ENCODE results near the gene RCN2. TPM values are rescaled to one million over a fixed set of nuclear protein-coding genes. Genes with fewer than 3 reads are reported as not detected.

RCN2 gene
- total RNA-seq, 2 experiments from 2014 or later = 21.8 to 21.9 TPM

- DNase-seq (peak; percentile 56), ATAC-seq (peak; percentile 18)
- intact Hi-C loops (cut with micrococcal nuclease) = no loop called here
- Mint-ChIP-seq H3K27ac (peak overlapping the region; percentile 98), H3K36me3 (ENCODE audit: low read depth) (peaks cover 36% of the 10 kb centered on the region), H3K4me3 (peak overlapping the region; percentile 95), H3K4me1 (ENCODE audit: low read depth) (peaks cover 59% of the 10 kb centered on the region), H3K27me3 (no peaks in the 10 kb centered on the region), H3K9me3 (no peaks in the 10 kb centered on the region)
- POLR2A ChIA-PET = interaction anchor here (0.8 to 6.3 kb wide), 12 partner anchors 8 to 63 kb away, joined by 3 to 62 read pairs (median 6); no protein-coding TSS in a partner anchor
- CTCF ChIA-PET = interaction anchor here (1.2 to 6.3 kb wide), 8 partner anchors 10 to 40 kb away, joined by 3 to 42 read pairs (median 5); no protein-coding TSS in a partner anchor
- TF ChIP-seq CTCF (IDR thresholded peaks at IDR 0.05) = no peak
These were observed 62.9 kb downstream of the RCN2 start for GRCh38 chr15:76994496-76994895.

- DNase-seq (peak; percentile 83), ATAC-seq (peak; percentile 69)
- ChIA-PET POLR2A (interaction anchor here (0.6 to 6.3 kb wide), 13 partner anchors 8 to 309 kb away, joined by 3 to 62 read pairs (median 6); no protein-coding TSS in a partner anchor), CTCF (interaction anchor here (1.2 to 6.3 kb wide), 9 partner anchors 11 to 39 kb away, joined by 3 to 42 read pairs (median 6); no protein-coding TSS in a partner anchor)
- TF ChIP-seq CTCF (IDR thresholded peaks at IDR 0.05) = no peak
- Mint-ChIP-seq H3K27ac (peak within 1 kb of the TSS; percentile 98), H3K4me3 (peak within 1 kb of the TSS; percentile 95), H3K9me3 (no peaks in the 10 kb centered on the region), H3K27me3 (no peaks in the 10 kb centered on the region), H3K36me3 (ENCODE audit: low read depth) (peaks cover 41% of the 10 kb centered on the region), H3K4me1 (ENCODE audit: low read depth) (peaks cover 61% of the 10 kb centered on the region)
- intact Hi-C loops (cut with micrococcal nuclease) = no loop called here
These were observed 63.7 kb downstream of the RCN2 start, which contains the start of gene PSTPIP1 for GRCh38 chr15:76994971-76995945. Gene PSTPIP1 (plus strand): TSS chr15:76995126. CDS start chr15:76995574, 448 bp downstream.

- DNase-seq (no peak), ATAC-seq (no peak)
- Mint-ChIP-seq H3K9me3 (no peaks in the 10 kb centered on the region), H3K27me3 (no peaks in the 10 kb centered on the region), H3K36me3 (ENCODE audit: low read depth) (peaks cover 47% of the 10 kb centered on the region), H3K27ac (peak overlapping the region; percentile 98), H3K4me1 (ENCODE audit: low read depth) (peaks cover 65% of the 10 kb centered on the region), H3K4me3 (peak overlapping the region; percentile 95)
- intact Hi-C loops (cut with micrococcal nuclease) = no loop called here
- no peak for TF ChIP-seq CTCF (IDR thresholded peaks at IDR 0.05)
- POLR2A ChIA-PET = interaction anchor here (0.6 to 6.3 kb wide), 7 partner anchors 12 to 308 kb away, joined by 3 to 62 read pairs (median 9); no protein-coding TSS in a partner anchor
- CTCF ChIA-PET = interaction anchor here (0.6 to 6.3 kb wide), 10 partner anchors 8 to 39 kb away, joined by 3 to 42 read pairs (median 6); no protein-coding TSS in a partner anchor
These were observed 64.6 kb downstream of the RCN2 start for GRCh38 chr15:76996076-76996525.

GRCh38 chr15:76996526-76997401 is 65.2 kb downstream of the RCN2 start:
- peak; percentile 82 for DNase-seq
- Mint-ChIP-seq H3K36me3 (ENCODE audit: low read depth) (peaks cover 51% of the 10 kb centered on the region), H3K27ac (peak overlapping the region; percentile 98), H3K4me3 (peak overlapping the region; percentile 95), H3K9me3 (no peaks in the 10 kb centered on the region), H3K27me3 (no peaks in the 10 kb centered on the region), H3K4me1 (ENCODE audit: low read depth) (peaks cover 72% of the 10 kb centered on the region)
- ChIA-PET CTCF (interaction anchor here (0.6 to 6.3 kb wide), 10 partner anchors 9 to 34 kb away, joined by 3 to 42 read pairs (median 6); no protein-coding TSS in a partner anchor), POLR2A (interaction anchor here (0.5 to 6.3 kb wide), 9 partner anchors 8 to 26 kb away, joined by 3 to 62 read pairs (median 4); no protein-coding TSS in a partner anchor)
- no peak for TF ChIP-seq CTCF (IDR thresholded peaks at IDR 0.05)
- intact Hi-C loops (cut with micrococcal nuclease) = no loop called here
- ATAC-seq = peak; percentile 48

Data from activated CD8-positive, alpha-beta T cell treated with anti-CD3 and anti-CD28 coated beads for 36 hours (primary cell).